HCT116 (cell line): Measurements from ENCODE around the gene P2RX1. TPM values are rescaled to one million over a fixed set of nuclear protein-coding genes. Genes with fewer than 3 reads are reported as not detected.

Experiments used
- ATAC-seq: fragments of 200-7000 bp; cut with Tn5 transposase; 2 replicates; pipeline ENCODE4 v1.9.1; 2020; ENCODE audit warnings: mild to moderate bottlenecking, moderate library complexity
- BruUV-seq: library from RNA; stranded (reverse); fragments of 400-500 nt; replicated peaks from 2 replicates; lab custom pipeline; 2021; lab: Mats Ljungman, UMichigan
- CTCF ChIA-PET: fragments of 300-600 bp; sonication (Branson Sonifier 250); formaldehyde crosslinking; loops from one replicate; lab custom pipeline; 2021; ENCODE audit warnings: antibody characterized with exemption; lab: Charles Lee
- POLR2A ChIA-PET: fragments of 300-600, 350-600 bp; sonication (Branson Sonifier 250); formaldehyde crosslinking; loops from one replicate; lab custom pipeline; 2021; ENCODE audit warnings: antibody characterized with exemption; lab: Charles Lee
- RAD21 ChIA-PET, 2 experiments: fragments of 300-600 bp; sonication (Branson Sonifier 250); formaldehyde crosslinking; loops; one replicate each; lab custom pipeline; 2023; ENCODE audit warnings: low total read pairs in 2 of 2; ENCODE audit not compliant: uncharacterized antibody in 2 of 2, unreplicated experiment in 2 of 2, low non-redundant PET in 1 of 2; lab: Charles Lee
- DNase-seq: peaks from one replicate; pipeline ENCODE4 v3.0.0-alpha.2; 2010; ENCODE audit warnings: low read depth, low spot score
- H2AFZ ChIP-seq: fragments of 200-600 bp; shearing (Covaris generic), sonication (generic); 2 replicates; pipeline ENCODE4 v1.6.1; 2017; ENCODE audit warnings: low read depth, mixed run types, mixed read lengths, antibody characterized with exemption, low read length; ENCODE audit not compliant: poor library complexity, severe bottlenecking
- H3K27ac ChIP-seq: 2 replicates; pipeline ENCODE4 v1.5.1; 2012; ENCODE audit warnings: low read depth, low read length
- H3K27me3 ChIP-seq: fragments of 200-600 bp; sonication (generic); 2 replicates; pipeline ENCODE4 v1.6.1; 2016; ENCODE audit warnings: mixed run types, low read length, mixed read lengths; ENCODE audit not compliant: insufficient read depth
- H3K36me3 ChIP-seq, 2 experiments: fragments of 200-500 bp in 1 of 2; fragments of 200-600 bp in 1 of 2; sonication (Bioruptor generic) in 1 of 2; sonication (generic) in 1 of 2; 2 replicates each; pipeline versions ENCODE4 v1.5.1 to v1.6.1; 2014 to 2016; ENCODE audit warnings: low read length in 2 of 2, inconsistent platforms in 1 of 2, mixed read lengths in 1 of 2, mixed run types in 1 of 2; ENCODE audit not compliant: insufficient read depth in 2 of 2, control insufficient read depth in 1 of 2
- H3K4me1 ChIP-seq, 2 experiments: fragments of 200-600 bp in 1 of 2; sonication (generic) in 1 of 2; 2 replicates each; pipeline versions ENCODE4 v1.5.1 to v1.6.1; 2012 to 2017; ENCODE audit warnings: low read length in 2 of 2, inconsistent platforms in 1 of 2, mild to moderate bottlenecking in 1 of 2, mixed read lengths in 1 of 2, mixed run types in 1 of 2, moderate library complexity in 1 of 2; ENCODE audit not compliant: insufficient read depth in 2 of 2, control insufficient read depth in 1 of 2
- H3K4me2 ChIP-seq: fragments of 200-600 bp; sonication (generic); 2 replicates; pipeline ENCODE4 v1.6.1; 2017; ENCODE audit warnings: mixed run types, low read length, mixed read lengths
- H3K4me3 ChIP-seq, 2 experiments: fragments of 200-600 bp in 1 of 2; sonication (generic) in 1 of 2; replicated peaks in 1 of 2; 2 replicates each; pipeline ENCODE4 v1.5.1; 2011 to 2016; ENCODE audit warnings: low read length in 2 of 2, control low read depth in 1 of 2, low read depth in 1 of 2, mild to moderate bottlenecking in 1 of 2, mixed read lengths in 1 of 2, mixed run types in 1 of 2
- H3K79me2 ChIP-seq: fragments of 200-600 bp; sonication (generic); 2 replicates; pipeline ENCODE4 v1.6.1; 2017; ENCODE audit warnings: mild to moderate bottlenecking, mixed run types, low read length, moderate library complexity, mixed read lengths; ENCODE audit not compliant: insufficient read depth
- H3K9ac ChIP-seq: fragments of 200-600 bp; sonication (generic); 2 replicates; pipeline ENCODE4 v1.6.1; 2016; ENCODE audit warnings: low read length, mixed read lengths
- H3K9me2 ChIP-seq: fragments of 200-600 bp; sonication (generic), shearing (Covaris generic); 2 replicates; pipeline ENCODE4 v1.6.1; 2017; ENCODE audit warnings: mixed run types, mild to moderate bottlenecking, moderate library complexity; ENCODE audit not compliant: insufficient read depth
- H3K9me3 ChIP-seq, 2 experiments: fragments of 200-500 bp in 1 of 2; fragments of 200-600 bp in 1 of 2; sonication (Bioruptor generic) in 1 of 2; sonication (generic) in 1 of 2; 2 replicates each; pipeline ENCODE4 v1.6.1; 2014 to 2017; ENCODE audit warnings: low read length in 2 of 2, mixed read lengths in 2 of 2, inconsistent platforms in 1 of 2, low read depth in 1 of 2, mild to moderate bottlenecking in 1 of 2, mixed run types in 1 of 2, moderate library complexity in 1 of 2; ENCODE audit not compliant: control insufficient read depth in 1 of 2, insufficient read depth in 1 of 2
- H4K20me1 ChIP-seq: fragments of 200-600 bp; sonication (generic), shearing (Covaris generic); 2 replicates; pipeline ENCODE4 v1.6.1; 2017; ENCODE audit warnings: mixed run types, mild to moderate bottlenecking, moderate library complexity; ENCODE audit not compliant: insufficient read depth
- CBX3 ChIP-seq: IDR thresholded peaks from 2 replicates; pipeline ENCODE4 v1.6.1; 2012; ENCODE audit warnings: low read depth
- CEBPB ChIP-seq: IDR thresholded peaks from 2 replicates; pipeline ENCODE4 v1.6.1; 2012; ENCODE audit warnings: low read depth
- EGR1 ChIP-seq: IDR thresholded peaks from 2 replicates; pipeline ENCODE4 v1.6.1; 2012; ENCODE audit warnings: low read depth
- ELF1 ChIP-seq: IDR thresholded peaks from 2 replicates; pipeline ENCODE4 v1.6.1; 2012; ENCODE audit warnings: low read depth, borderline replicate concordance
- EZH2 ChIP-seq: fragments of 200-600 bp; sonication (generic); IDR thresholded peaks from 2 replicates; pipeline ENCODE4 v1.6.1; 2017; ENCODE audit warnings: antibody characterized with exemption, mixed run types
- FOSL1 ChIP-seq: IDR thresholded peaks from 2 replicates; pipeline ENCODE4 v1.6.1; 2012; ENCODE audit warnings: low read depth
- JUND ChIP-seq: IDR thresholded peaks from 2 replicates; pipeline ENCODE4 v1.6.1; 2012
- POLR2AphosphoS5 ChIP-seq: IDR thresholded peaks from 2 replicates; pipeline ENCODE4 v1.6.1; 2011; ENCODE audit warnings: mild to moderate bottlenecking, low read depth, low read length, moderate library complexity
- RAD21 ChIP-seq: IDR thresholded peaks from 2 replicates; pipeline ENCODE4 v1.6.1; 2012; ENCODE audit warnings: low read depth, mild to moderate bottlenecking
- SIN3A ChIP-seq: IDR thresholded peaks from 2 replicates; pipeline ENCODE4 v1.6.1; 2012; ENCODE audit warnings: low read depth
- SRF ChIP-seq: IDR thresholded peaks from 2 replicates; pipeline ENCODE4 v1.6.1; 2012; ENCODE audit warnings: low read depth
- TCF7L2 ChIP-seq: IDR thresholded peaks from 2 replicates; pipeline ENCODE4 v1.7.0; 2011; ENCODE audit warnings: borderline replicate concordance, inconsistent platforms; ENCODE audit not compliant: insufficient read depth, insufficient read length; ENCODE audit errors: extremely low read depth
- YY1 ChIP-seq: IDR thresholded peaks from 2 replicates; pipeline ENCODE4 v1.6.1; 2011; ENCODE audit warnings: low read length, low read depth, moderate library complexity, mild to moderate bottlenecking; ENCODE audit not compliant: insufficient replicate concordance; ENCODE audit errors: extremely low read depth
- intact Hi-C: fragments of 100-400 bp; cut with micrococcal nuclease; formaldehyde crosslinking; loops from 2 replicates; pipeline ENCODE4 v1.10.0; 2022
- total RNA-seq: library from RNA; stranded (reverse); gene quantifications from one replicate; pipeline ENCODE4 v1.2.1, GENCODE V29; 2021; ENCODE audit not compliant: unreplicated experiment
- TF ChIP-seq, protein P1 (sequence below), 3 experiments: fragments of 200-600 bp in 1 of 3; sonication (generic) in 1 of 3; IDR thresholded peaks in 2 of 3; conservative IDR thresholded peaks in 1 of 3; 2 replicates each; pipeline ENCODE4 v1.5.1; 2012 to 2017; ENCODE audit warnings: low read depth in 2 of 3, low read length in 2 of 3, antibody characterized with exemption in 1 of 3, borderline replicate concordance in 1 of 3, control low read depth in 1 of 3, mild to moderate bottlenecking in 1 of 3, mixed read lengths in 1 of 3, mixed run types in 1 of 3, moderate library complexity in 1 of 3; ENCODE audit not compliant: insufficient read depth in 1 of 3
- TF ChIP-seq, protein P2 (sequence below): IDR thresholded peaks from 2 replicates; pipeline ENCODE4 v1.6.1; 2011; ENCODE audit warnings: mild to moderate bottlenecking, low read length, moderate library complexity; ENCODE audit not compliant: insufficient replicate concordance; ENCODE audit errors: extremely low read depth

P2RX1 gene
- total RNA-seq, 1 experiment from 2014 or later, result not detected

DNA sequence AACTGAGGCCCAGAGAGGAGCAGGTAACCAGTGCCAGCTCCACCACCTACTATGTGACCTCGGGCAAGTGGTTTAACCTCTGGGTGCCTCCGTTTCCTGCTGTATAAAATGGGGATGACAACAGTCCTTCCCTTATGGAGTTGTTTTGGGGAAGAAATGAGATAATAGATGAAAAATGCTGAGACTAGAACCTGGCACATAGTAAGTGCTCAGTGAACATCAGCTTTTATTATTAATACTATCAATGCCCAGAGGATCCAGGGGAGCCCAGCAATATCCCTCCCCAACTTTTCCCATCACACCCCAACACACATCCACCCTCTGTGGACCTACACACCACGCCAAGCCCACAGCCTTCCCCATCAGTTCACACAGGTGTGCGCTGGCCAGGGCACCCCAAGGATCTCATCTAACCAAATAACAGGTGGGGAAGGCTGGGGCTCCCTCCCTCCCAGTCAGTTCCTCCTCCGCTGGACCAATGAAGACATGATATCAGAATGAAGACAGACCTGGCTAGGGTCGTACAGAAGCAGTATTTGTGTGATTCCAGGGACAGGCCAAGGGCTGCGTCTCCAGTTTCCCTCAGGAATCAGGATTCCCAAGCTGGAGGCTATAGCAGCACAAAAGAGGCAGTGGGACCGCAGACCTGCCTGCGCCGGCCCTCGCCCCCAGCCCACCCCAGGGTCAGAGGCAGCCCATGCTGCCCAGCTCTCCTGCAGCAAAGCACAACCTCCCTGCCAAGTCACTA, 46.1 kb upstream of the P2RX1 start:
- Histone ChIP-seq H3K9ac (no peak overlapping the region), H4K20me1 (no peaks in the 10 kb centered on the region), H3K27ac (no peak overlapping the region), H3K36me3 (no peaks in the 10 kb centered on the region), H3K9me3 (no peaks in the 10 kb centered on the region), H3K9me2 (no peaks in the 10 kb centered on the region), H3K4me3 (no peak overlapping the region), H2AFZ (no peak overlapping the region)
- BruUV-seq, result no TSS peak
- ATAC-seq, result no peak
- intact Hi-C loops, result no loop called here
- no peak for TF ChIP-seq SIN3A
- TF ChIP-seq SRF, result no peak
- TF ChIP-seq RAD21, result no peak
- no peak for TF ChIP-seq EZH2
- TF ChIP-seq POLR2AphosphoS5, result no peak
- no peak for TF ChIP-seq CEBPB
- no peak for TF ChIP-seq ELF1
- TF ChIP-seq, protein P1, sequence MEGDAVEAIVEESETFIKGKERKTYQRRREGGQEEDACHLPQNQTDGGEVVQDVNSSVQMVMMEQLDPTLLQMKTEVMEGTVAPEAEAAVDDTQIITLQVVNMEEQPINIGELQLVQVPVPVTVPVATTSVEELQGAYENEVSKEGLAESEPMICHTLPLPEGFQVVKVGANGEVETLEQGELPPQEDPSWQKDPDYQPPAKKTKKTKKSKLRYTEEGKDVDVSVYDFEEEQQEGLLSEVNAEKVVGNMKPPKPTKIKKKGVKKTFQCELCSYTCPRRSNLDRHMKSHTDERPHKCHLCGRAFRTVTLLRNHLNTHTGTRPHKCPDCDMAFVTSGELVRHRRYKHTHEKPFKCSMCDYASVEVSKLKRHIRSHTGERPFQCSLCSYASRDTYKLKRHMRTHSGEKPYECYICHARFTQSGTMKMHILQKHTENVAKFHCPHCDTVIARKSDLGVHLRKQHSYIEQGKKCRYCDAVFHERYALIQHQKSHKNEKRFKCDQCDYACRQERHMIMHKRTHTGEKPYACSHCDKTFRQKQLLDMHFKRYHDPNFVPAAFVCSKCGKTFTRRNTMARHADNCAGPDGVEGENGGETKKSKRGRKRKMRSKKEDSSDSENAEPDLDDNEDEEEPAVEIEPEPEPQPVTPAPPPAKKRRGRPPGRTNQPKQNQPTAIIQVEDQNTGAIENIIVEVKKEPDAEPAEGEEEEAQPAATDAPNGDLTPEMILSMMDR (IDR thresholded peaks at IDR 0.05 in 2 of 3, conservative IDR thresholded peaks at IDR 0.05 in 1 of 3; ENCODE audit: borderline replicate concordance in 1 of 3, insufficient read depth in 1 of 3, low read depth in 2 of 3, low read length in 2 of 3), result no peak
- no peak for TF ChIP-seq JUND
- no peak for TF ChIP-seq FOSL1
- TF ChIP-seq CBX3, result no peak
- no peak for TF ChIP-seq EGR1
- TF ChIP-seq, protein P2, sequence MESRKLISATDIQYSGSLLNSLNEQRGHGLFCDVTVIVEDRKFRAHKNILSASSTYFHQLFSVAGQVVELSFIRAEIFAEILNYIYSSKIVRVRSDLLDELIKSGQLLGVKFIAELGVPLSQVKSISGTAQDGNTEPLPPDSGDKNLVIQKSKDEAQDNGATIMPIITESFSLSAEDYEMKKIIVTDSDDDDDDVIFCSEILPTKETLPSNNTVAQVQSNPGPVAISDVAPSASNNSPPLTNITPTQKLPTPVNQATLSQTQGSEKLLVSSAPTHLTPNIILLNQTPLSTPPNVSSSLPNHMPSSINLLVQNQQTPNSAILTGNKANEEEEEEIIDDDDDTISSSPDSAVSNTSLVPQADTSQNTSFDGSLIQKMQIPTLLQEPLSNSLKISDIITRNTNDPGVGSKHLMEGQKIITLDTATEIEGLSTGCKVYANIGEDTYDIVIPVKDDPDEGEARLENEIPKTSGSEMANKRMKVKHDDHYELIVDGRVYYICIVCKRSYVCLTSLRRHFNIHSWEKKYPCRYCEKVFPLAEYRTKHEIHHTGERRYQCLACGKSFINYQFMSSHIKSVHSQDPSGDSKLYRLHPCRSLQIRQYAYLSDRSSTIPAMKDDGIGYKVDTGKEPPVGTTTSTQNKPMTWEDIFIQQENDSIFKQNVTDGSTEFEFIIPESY, result no peak
- no peak for TF ChIP-seq YY1
- TF ChIP-seq TCF7L2, result no peak
- TF ChIP-seq, all 23 proteins: peak for 0
- POLR2A ChIA-PET, result no interaction called here
- Histone ChIP-seq H3K79me2 (no peaks in the 10 kb centered on the region), H3K4me2 (no peak overlapping the region; the same call in 1 of the 2 replicates), H3K27me3 (no peaks in the 10 kb centered on the region), H3K4me1 (peaks cover 23 to 40% of the 10 kb centered on the region in 2 experiments)
- DNase-seq, result no peak
- RAD21 ChIA-PET, result no interaction called here
- CTCF ChIA-PET, result no interaction called here
